ENCODE measurements around the gene TMEM61. TPM values are rescaled to one million over a fixed set of nuclear protein-coding genes. Genes with fewer than 3 reads are reported as not detected.
A peak's percentile ranks its signal among the peaks of the same experiment; 100 is the strongest.

Gene TMEM61
- total and polyA plus RNA-seq, 2 of the 8 experiments (the other 6 are each of a cell fraction or from before 2014, with no cell fraction given): 0.54 to 1.4 TPM

DNA sequence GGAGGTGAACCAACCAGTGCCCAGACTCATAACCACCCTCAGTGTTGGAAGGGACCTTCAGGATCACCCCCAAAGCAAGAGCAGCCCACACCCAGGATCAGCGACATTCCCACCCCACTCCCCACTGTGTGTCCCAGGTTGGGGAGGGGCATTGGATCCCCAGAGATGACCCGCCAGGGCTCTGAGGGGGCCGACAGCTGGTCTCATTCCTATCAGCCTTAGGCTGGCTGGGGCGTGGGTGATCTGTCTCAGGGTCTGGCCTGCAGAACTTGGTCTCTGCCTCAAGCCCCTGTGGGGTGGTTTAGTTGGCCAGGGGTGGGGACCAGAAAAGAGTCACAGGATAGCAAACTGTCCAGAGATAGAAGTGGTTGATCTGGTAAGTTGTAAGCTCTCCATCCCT lies 10.5 kb downstream of the TMEM61 start:
- Histone ChIP-seq H3K18ac (ENCODE audit: extremely low read depth, low read length) (no peak overlapping the region), H3K27me3 (replicated peaks in 1 of 4; ENCODE audit: control insufficient read depth in 3 of 4, extremely low read depth in 1 of 4, insufficient read depth in 3 of 4, low read length in 3 of 4) (peaks cover 0 to 2% (median 0%) of the 10 kb centered on the region in 4 experiments; a peak in 2 of 7 replicates), H3K4me2 (ENCODE audit: insufficient read depth in 1 of 2, low read depth in 2 of 2, low read length in 2 of 2) (no peak overlapping the region), H2BK120ac (replicated peaks; ENCODE audit: low read depth, low read length) (no peak overlapping the region), H2AFZ (ENCODE audit: low read length) (no peak overlapping the region), H4K91ac (replicated peaks; ENCODE audit: insufficient read length, low read length) (no peak overlapping the region), H2BK5ac (ENCODE audit: low read depth, low read length) (no peak overlapping the region), H4K20me1 (replicated peaks in 1 of 2; ENCODE audit: control insufficient read depth in 1 of 2, insufficient read depth in 2 of 2, low read length in 2 of 2) (no peaks in the 10 kb centered on the region), H2BK20ac (ENCODE audit: low read length) (0 out of 2 replicates have a peak overlapping the region, but pooled peaks have one; percentile 32), H3K4me3 (ENCODE audit: extremely low read depth in 1 of 4, insufficient read depth in 2 of 4, low read depth in 3 of 4, low read length in 4 of 4) (no peak overlapping the region), H3K14ac (ENCODE audit: insufficient read length) (no peak overlapping the region), H4K5ac (ENCODE audit: insufficient read length, low read depth, low read length) (no peak overlapping the region), H4K8ac (ENCODE audit: extremely low read depth, insufficient read depth, low read length) (no peak overlapping the region), H3K79me1 (ENCODE audit: low read depth, low read length) (no peaks in the 10 kb centered on the region), H2BK12ac (ENCODE audit: low read depth, low read length) (no peak overlapping the region), H3K9ac (replicated peaks in 1 of 4; ENCODE audit: extremely low read depth in 1 of 4, low read depth in 3 of 4, low read length in 3 of 4) (no peak overlapping the region), H3K23me2 (ENCODE audit: low read depth, low read length) (no peaks in the 10 kb centered on the region), H3K9me3 (ENCODE audit: insufficient read depth in 2 of 2, low read depth in 1 of 2, low read length in 1 of 2) (no peaks in the 10 kb centered on the region), H3K23ac (ENCODE audit: insufficient read length) (no peak overlapping the region), H3K27ac (ENCODE audit: low read depth, low read length) (no peak overlapping the region), H3K56ac (replicated peaks; ENCODE audit: insufficient read length, low read depth, low read length) (no peak overlapping the region), H3K4ac (replicated peaks; ENCODE audit: insufficient read length, low read depth, low read length) (no peak overlapping the region), H2BK15ac (ENCODE audit: low read length) (peak overlapping the region; percentile 88; the same call in 1 of the 2 replicates), H3K36me3 (ENCODE audit: control insufficient read depth in 2 of 4, insufficient read depth in 4 of 4, low read length in 3 of 4) (no peaks in the 10 kb centered on the region), H3K79me2 (ENCODE audit: control insufficient read depth in 1 of 2, insufficient read depth in 2 of 2, low read length in 2 of 2) (no peaks in the 10 kb centered on the region), H2AK5ac (ENCODE audit: low read depth, low read length) (no peak overlapping the region), H3K4me1 (replicated peaks in 1 of 4; ENCODE audit: control insufficient read depth in 3 of 4, insufficient read depth in 4 of 4, low read length in 3 of 4) (peaks cover 16 to 21% (median 17%) of the 10 kb centered on the region in 4 experiments)
- TF ChIP-seq SP4 (IDR thresholded peaks at IDR 0.05; ENCODE audit: low read length): no peak
- no peak for TF ChIP-seq POLR2AphosphoS5 (IDR thresholded peaks at IDR 0.05; ENCODE audit: low read depth, low read length)
- no peak for TF ChIP-seq RFX5 (IDR thresholded peaks at IDR 0.05; ENCODE audit: borderline replicate concordance, low read depth, low read length)
- TF ChIP-seq CHD2 (IDR thresholded peaks at IDR 0.05; ENCODE audit: low read length): no peak
- TF ChIP-seq SIN3A (conservative IDR thresholded peaks at IDR 0.05 in 1 of 2, IDR thresholded peaks at IDR 0.05 in 1 of 2; ENCODE audit: low read depth in 1 of 2, low read length in 2 of 2): no peak
- ChIA-PET POLR2A (ENCODE audit: partially characterized antibody) (no interaction called here), CTCF (ENCODE audit: partially characterized antibody) (interaction anchor here (2.6 to 18.4 kb wide), 4 partner anchors 18 to 45 kb away, joined by 8 to 436 read pairs (median 22); no protein-coding TSS in a partner anchor)
- WGBS, 2 experiments (ENCODE audit: extremely low coverage in 1 of 2, insufficient coverage in 1 of 2, insufficient read length in 1 of 2, insufficient replicate concordance in 2 of 2, low coverage in 1 of 2, low lambda C conversion rate in 2 of 2, missing lambda C conversion rate in 1 of 2): 65% methylated on average over 4 of the region's 4 CpGs; no CpG with 5 or more reads in 1 of the 2 experiments
- DNase-seq (ENCODE audit: low read depth in 1 of 2, low spot score in 2 of 2): no peak
- FAIRE-seq: no peak

Data from H1 (cell line).